Measurements from ENCODE around the gene CD300LD. TPM values are rescaled to one million over a fixed set of nuclear protein-coding genes. Genes with fewer than 3 reads are reported as not detected.

Gene CD300LD
- total RNA-seq, result not detected in 2 replicates

GRCh38 chr17:74592087-74592990 lies at the start of gene CD300LD:
CD300LD (minus strand) TSS chr17:74592283; CDS start chr17:74592202, 81 bp downstream.

GRCh38 chr17:74623693-74624093 lies 31.6 kb upstream of the CD300LD start, which contains the start of gene CD300E:
CD300E (minus strand) TSS chr17:74623738; CDS start chr17:74623621, 117 bp downstream.

GRCh38 chr17:74567397-74567796 lies 24.7 kb downstream of the CD300LD start, which contains the start of gene CD300H:
CD300H (minus strand) TSS chr17:74567509.

GRCh38 chr17:74545843-74546230 lies 46.2 kb downstream of the CD300LD start, which contains the start of gene CD300C:
CD300C (minus strand) TSS chr17:74546115; CDS start chr17:74545782, 333 bp downstream.

GRCh38 chr17:74531231-74531761 lies 60.8 kb downstream of the CD300LD start, which contains the start of gene CD300LB:
CD300LB (minus strand) TSS chr17:74531475; CDS start chr17:74531350, 125 bp downstream.

Other genes with a start within 250 kb of the CD300LD start
- not detected in 2 replicates for gene BTBD17, start 230.4 kb downstream of the CD300LD start, total RNA-seq
- not detected in 2 replicates for gene GPR142, start 224.8 kb downstream of the CD300LD start, total RNA-seq
- gene GPRC5C, start 160.2 kb downstream of the CD300LD start, total RNA-seq, result 3.2 and 5.0 TPM in 2 replicates
- not detected in 2 replicates for gene CD300A, start 125.6 kb downstream of the CD300LD start, total RNA-seq
- gene CD300LB, start 60.8 kb downstream of the CD300LD start, total RNA-seq, result not detected in 2 replicates
- gene CD300C, start 46.2 kb downstream of the CD300LD start, total RNA-seq, result not detected in 2 replicates
- not detected in 2 replicates for gene CD300H, start 24.8 kb downstream of the CD300LD start, total RNA-seq
- gene CD300E, start 31.5 kb upstream of the CD300LD start, total RNA-seq, result not detected in 2 replicates
- not detected in 2 replicates for gene CD300LF, start 120.6 kb upstream of the CD300LD start, total RNA-seq
- gene RAB37, start 145.0 kb upstream of the CD300LD start, total RNA-seq, result 0.49 and 0.85 TPM in 2 replicates
- gene NHERF1, start 156.3 kb upstream of the CD300LD start, total RNA-seq, result 15.4 and 23.3 TPM in 2 replicates
- gene NAT9, start 184.1 kb upstream of the CD300LD start, total RNA-seq, result 39.3 and 42.5 TPM in 2 replicates